CD4-positive, alpha-beta T cell (primary cell): ENCODE measurements around the gene TENM4. TPM values are rescaled to one million over a fixed set of nuclear protein-coding genes. Genes with fewer than 3 reads are reported as not detected.

Experiments used
- ATAC-seq: fragments of 200-7000 bp; cut with Tn5 transposase; one replicate; pipeline ENCODE4 v1.10.0; 2022; ENCODE audit warnings: mild to moderate bottlenecking; ENCODE audit not compliant: poor library complexity
- CTCF ChIA-PET: fragments of 350-600 bp; sonication (Branson Sonifier 250); formaldehyde crosslinking; loops from one replicate; lab custom pipeline; 2021; ENCODE audit warnings: antibody characterized with exemption, inconsistent platforms; lab: Charles Lee
- POLR2A ChIA-PET: fragments of 350-600 bp; sonication (Branson Sonifier 250); formaldehyde crosslinking; loops from one replicate; lab custom pipeline; 2021; ENCODE audit warnings: antibody characterized with exemption, inconsistent platforms; lab: Charles Lee
- DNase-seq, 14 experiments: peaks; one replicate each; pipeline ENCODE4 v3.0.0-alpha.2; 2013 to 2020; ENCODE audit warnings: mixed read lengths in 2 of 14
- H3K27ac ChIP-seq, 2 donors: one replicate each; pipeline versions ENCODE4 v1.5.1 to v1.7.0; 2013; ENCODE audit warnings: low read length in 2 of 2, low read depth in 1 of 2, mild to moderate bottlenecking in 1 of 2
- H3K27me3 ChIP-seq, 2 experiments: 1 replicate in 1 of 2; 2 replicates in 1 of 2; pipeline versions ENCODE4 v1.6.1 to v1.7.0; 2013; ENCODE audit warnings: low read length in 2 of 2, control low read depth in 1 of 2, mild to moderate bottlenecking in 1 of 2, moderate library complexity in 1 of 2; ENCODE audit not compliant: insufficient read depth in 2 of 2, control insufficient read depth in 1 of 2
- H3K36me3 ChIP-seq: one replicate; pipeline ENCODE4 v1.6.1; 2013; ENCODE audit warnings: low read length, control low read depth; ENCODE audit not compliant: insufficient read depth
- H3K4me1 ChIP-seq: one replicate; pipeline ENCODE4 v1.6.1; 2013; ENCODE audit warnings: low read length, control low read depth; ENCODE audit not compliant: insufficient read depth
- H3K4me3 ChIP-seq: one replicate; pipeline ENCODE4 v1.5.1; 2013; ENCODE audit warnings: mild to moderate bottlenecking, low read length, moderate library complexity
- H3K9me3 ChIP-seq, 2 experiments: 1 replicate in 1 of 2; 2 replicates in 1 of 2; pipeline versions ENCODE4 v1.6.1 to v1.7.0; 2013; ENCODE audit warnings: low read length in 2 of 2, mild to moderate bottlenecking in 2 of 2, control low read depth in 1 of 2, moderate library complexity in 1 of 2; ENCODE audit not compliant: control insufficient read depth in 1 of 2, insufficient read depth in 1 of 2
- H3K27ac Mint-ChIP-seq: one replicate; pipeline ENCODE4 v1.8.0; 2020; ENCODE audit warnings: mixed read lengths
- H3K27me3 Mint-ChIP-seq: one replicate; pipeline ENCODE4 v1.8.0; 2021; ENCODE audit warnings: mixed read lengths
- H3K36me3 Mint-ChIP-seq: one replicate; pipeline ENCODE4 v1.8.0; 2021; ENCODE audit warnings: low read depth, mixed read lengths
- H3K4me1 Mint-ChIP-seq: one replicate; pipeline ENCODE4 v1.8.0; 2021; ENCODE audit warnings: low read depth, mixed read lengths
- H3K4me3 Mint-ChIP-seq: one replicate; pipeline ENCODE4 v1.8.0; 2020; ENCODE audit warnings: mild to moderate bottlenecking, mixed read lengths
- H3K9me3 Mint-ChIP-seq: one replicate; pipeline ENCODE4 v1.8.0; 2020; ENCODE audit warnings: mixed read lengths
- CTCF ChIP-seq: fragments of 200-600 bp; IDR thresholded peaks from one replicate; pipeline ENCODE4 v1.8.0; 2022; ENCODE audit warnings: antibody characterized with exemption, mild to moderate bottlenecking
- intact Hi-C, 2 experiments: fragments of 100-400 bp; cut with DNase I in 1 of 2; cut with micrococcal nuclease in 1 of 2; formaldehyde crosslinking; loops; one replicate each; pipeline versions ENCODE4 v1.15.1 to v1.9.0; 2023 to 2025; cut with DNase I, micrococcal nuclease
- total RNA-seq, 174 experiments: library from RNA in 2 of 174; stranded (reverse) in 2 of 174; gene quantifications; one replicate each; pipeline ENCODE4 v1.2.3 and lab custom pipeline; 2021 to 2026

TENM4 gene
- total RNA-seq, 2 experiments from 2014 or later = 0.22 to 0.31 TPM

- no peak overlapping the region for H3K27ac Mint-ChIP-seq
- no peak overlapping the region for H3K4me3 Mint-ChIP-seq
- H3K27me3 ChIP-seq = no peaks in the 10 kb centered on the region
- peaks cover 17% of the 10 kb centered on the region for H3K27me3 Mint-ChIP-seq
- ATAC-seq (no peak), DNase-seq (no peak)
- H3K36me3 Mint-ChIP-seq = no peaks in the 10 kb centered on the region
- H3K9me3 ChIP-seq = no peaks in the 10 kb centered on the region
- intact Hi-C loops = no loop called here
- no peaks in the 10 kb centered on the region for H3K36me3 ChIP-seq
- POLR2A ChIA-PET = no interaction called here
- H3K4me1 Mint-ChIP-seq = no peaks in the 10 kb centered on the region
- H3K27ac ChIP-seq = no peak overlapping the region
- H3K4me3 ChIP-seq = no peak overlapping the region
- CTCF ChIA-PET = no interaction called here
- no peak for TF ChIP-seq CTCF
- H3K9me3 Mint-ChIP-seq = no peaks in the 10 kb centered on the region
- H3K4me1 ChIP-seq = no peaks in the 10 kb centered on the region
Observed at GRCh38 chr11:78764946-78765345, 675.9 kb downstream of the TENM4 start.

GRCh38 chr11:78763664-78764063 is 677.2 kb downstream of the TENM4 start:
- intact Hi-C loops = no loop called here
- Mint-ChIP-seq H3K27me3 (peaks cover 14% of the 10 kb centered on the region), H3K9me3 (no peaks in the 10 kb centered on the region), H3K4me3 (no peak overlapping the region), H3K4me1 (no peaks in the 10 kb centered on the region), H3K36me3 (no peaks in the 10 kb centered on the region), H3K27ac (no peak overlapping the region)
- TF ChIP-seq CTCF = no peak
- Histone ChIP-seq H3K27me3 (no peaks in the 10 kb centered on the region), H3K36me3 (no peaks in the 10 kb centered on the region), H3K4me1 (no peaks in the 10 kb centered on the region), H3K4me3 (no peak overlapping the region), H3K9me3 (no peaks in the 10 kb centered on the region), H3K27ac (no peak overlapping the region)
- no peak for DNase-seq
- ChIA-PET CTCF (no interaction called here), POLR2A (no interaction called here)
- ATAC-seq = no peak

GRCh38 chr11:78762105-78762504 is 678.7 kb downstream of the TENM4 start:
- Histone ChIP-seq H3K4me1 (no peaks in the 10 kb centered on the region), H3K4me3 (no peak overlapping the region), H3K9me3 (no peaks in the 10 kb centered on the region), H3K27ac (no peak overlapping the region), H3K27me3 (no peaks in the 10 kb centered on the region), H3K36me3 (no peaks in the 10 kb centered on the region)
- ATAC-seq (no peak), DNase-seq (no peak)
- POLR2A ChIA-PET = no interaction called here
- intact Hi-C loops = no loop called here
- H3K27me3 Mint-ChIP-seq = peaks cover 14% of the 10 kb centered on the region
- CTCF ChIA-PET = no interaction called here
- H3K4me1 Mint-ChIP-seq = no peaks in the 10 kb centered on the region
- no peak for TF ChIP-seq CTCF
- H3K4me3 Mint-ChIP-seq = no peak overlapping the region
- no peaks in the 10 kb centered on the region for H3K36me3 Mint-ChIP-seq
- no peak overlapping the region for H3K27ac Mint-ChIP-seq
- no peaks in the 10 kb centered on the region for H3K9me3 Mint-ChIP-seq
